IMR-90 (cell line): ENCODE measurements around the gene PLXND1. TPM values are rescaled to one million over a fixed set of nuclear protein-coding genes. Genes with fewer than 3 reads are reported as not detected.

Experiments used
- ATAC-seq: fragments of 200-7000 bp; cut with Tn5 transposase; 2 replicates; pipeline ENCODE4 v1.9.1; 2020; ENCODE audit warnings: low read depth, mild to moderate bottlenecking, moderate library complexity
- BruUV-seq: library from RNA; stranded (reverse); fragments of 400-500 nt; replicated peaks from 2 replicates; lab custom pipeline; 2021; lab: Mats Ljungman, UMichigan
- CTCF ChIA-PET: fragments of 300-600 bp; formaldehyde crosslinking; extraction: SDS; loops from one replicate; lab custom pipeline; 2021; ENCODE audit warnings: antibody characterized with exemption; lab: Yijun Ruan, JAX
- POLR2A ChIA-PET: fragments of 300-600 bp; sonication (Branson Sonifier 250); formaldehyde crosslinking; loops from one replicate; lab custom pipeline; 2022; ENCODE audit warnings: antibody characterized with exemption; ENCODE audit not compliant: unreplicated experiment; lab: Charles Lee
- DNase-seq: peaks from one replicate; pipeline ENCODE4 v3.0.0; 2013
- H2AFZ ChIP-seq: replicated peaks from 2 replicates; pipeline ENCODE3; 2013; ENCODE audit warnings: low read length, mild to moderate bottlenecking; ENCODE audit not compliant: poor library complexity
- H2AK5ac ChIP-seq: 2 replicates; pipeline ENCODE4 v1.6.1; 2013; ENCODE audit warnings: low read depth, low read length, inconsistent platforms
- H2AK9ac ChIP-seq: replicated peaks from 2 replicates; pipeline ENCODE3; 2013; ENCODE audit warnings: mild to moderate bottlenecking, low read depth, low read length, moderate library complexity; ENCODE audit not compliant: poor library complexity
- H2BK120ac ChIP-seq: 2 replicates; pipeline ENCODE4 v1.6.1; 2013; ENCODE audit warnings: low read depth, low read length, inconsistent platforms
- H2BK15ac ChIP-seq: 3 replicates; pipeline ENCODE4 v1.6.1; 2013; ENCODE audit warnings: low read depth, low read length, inconsistent platforms
- H2BK20ac ChIP-seq: 2 replicates; pipeline ENCODE4 v1.6.1; 2013; ENCODE audit warnings: low read depth, mild to moderate bottlenecking, inconsistent platforms, low read length, moderate library complexity
- H2BK5ac ChIP-seq: 2 replicates; pipeline ENCODE4 v1.6.1; 2013; ENCODE audit warnings: mild to moderate bottlenecking, low read depth, low read length, inconsistent platforms; ENCODE audit not compliant: poor library complexity, severe bottlenecking
- H3K14ac ChIP-seq: replicated peaks from 2 replicates; pipeline ENCODE4 v1.6.1; 2013; ENCODE audit warnings: low read depth, low read length, inconsistent platforms
- H3K18ac ChIP-seq: 2 replicates; pipeline ENCODE4 v1.6.1; 2013; ENCODE audit warnings: low read depth, low read length, control low read depth
- H3K23ac ChIP-seq: 2 replicates; pipeline ENCODE4 v1.6.1; 2013; ENCODE audit warnings: low read depth, low read length, inconsistent platforms
- H3K27ac ChIP-seq: 2 replicates; pipeline ENCODE4 v1.5.1; 2013; ENCODE audit warnings: mild to moderate bottlenecking, control low read depth, low read length; ENCODE audit not compliant: insufficient read depth
- H3K27me3 ChIP-seq: 2 replicates; pipeline ENCODE4 v1.6.1; 2013; ENCODE audit warnings: low read length; ENCODE audit not compliant: control insufficient read depth, insufficient read depth
- H3K36me3 ChIP-seq: 2 replicates; pipeline ENCODE4 v1.6.1; 2013; ENCODE audit warnings: low read length, mixed read lengths; ENCODE audit not compliant: control insufficient read depth, insufficient read depth
- H3K4ac ChIP-seq: 2 replicates; pipeline ENCODE4 v1.6.1; 2013; ENCODE audit warnings: low read depth, low read length, inconsistent platforms
- H3K4me1 ChIP-seq: 2 replicates; pipeline ENCODE4 v1.6.1; 2013; ENCODE audit warnings: low read length, mixed read lengths; ENCODE audit not compliant: control insufficient read depth, insufficient read depth
- H3K4me2 ChIP-seq: 2 replicates; pipeline ENCODE4 v1.6.1; 2013; ENCODE audit warnings: low read depth, mild to moderate bottlenecking, control low read depth, low read length, moderate library complexity
- H3K4me3 ChIP-seq: 2 replicates; pipeline ENCODE4 v1.5.1; 2013; ENCODE audit warnings: low read depth, mild to moderate bottlenecking, control low read depth, low read length, moderate library complexity; ENCODE audit not compliant: insufficient read depth
- H3K56ac ChIP-seq: 2 replicates; pipeline ENCODE4 v1.6.1; 2013; ENCODE audit warnings: low read length, inconsistent platforms; ENCODE audit not compliant: insufficient read depth; ENCODE audit errors: extremely low read depth
- H3K79me1 ChIP-seq, 2 experiments: 2 replicates each; pipeline ENCODE4 v1.6.1; 2013; ENCODE audit warnings: low read length in 2 of 2, inconsistent platforms in 1 of 2, low read depth in 1 of 2
- H3K9ac ChIP-seq: 2 replicates; pipeline ENCODE4 v1.6.1; 2013; ENCODE audit warnings: low read depth, low read length, control low read depth
- H3K9me1 ChIP-seq: 2 replicates; pipeline ENCODE4 v1.6.1; 2013; ENCODE audit warnings: low read length, inconsistent platforms; ENCODE audit not compliant: insufficient read depth
- H3K9me3 ChIP-seq: 2 replicates; pipeline ENCODE4 v1.6.1; 2013; ENCODE audit warnings: low read length; ENCODE audit not compliant: control insufficient read depth, insufficient read depth
- H4K20me1 ChIP-seq: 2 replicates; pipeline ENCODE4 v1.6.1; 2013; ENCODE audit warnings: low read length, inconsistent platforms; ENCODE audit not compliant: insufficient read depth
- H4K5ac ChIP-seq: 2 replicates; pipeline ENCODE4 v1.6.1; 2013; ENCODE audit warnings: mild to moderate bottlenecking, low read depth, low read length, control low read depth
- H4K8ac ChIP-seq, 2 experiments: 2 replicates each; pipeline ENCODE4 v1.6.1; 2013; ENCODE audit warnings: low read depth in 2 of 2, low read length in 2 of 2, control low read depth in 1 of 2, inconsistent platforms in 1 of 2
- H4K91ac ChIP-seq: 2 replicates; pipeline ENCODE4 v1.6.1; 2013; ENCODE audit warnings: low read depth, low read length, inconsistent platforms; ENCODE audit not compliant: insufficient read depth
- BHLHE40 ChIP-seq: fragments of 150-350 bp; IDR thresholded peaks from 2 replicates; pipeline ENCODE4 v1.6.1; 2016; ENCODE audit warnings: mild to moderate bottlenecking, low read depth, low read length
- CEBPB ChIP-seq: IDR thresholded peaks from 2 replicates; pipeline ENCODE4 v1.6.1; 2012; ENCODE audit warnings: low read depth, low read length, improper control_type of control experiment
- CTCF ChIP-seq: conservative IDR thresholded peaks from 2 replicates; pipeline ENCODE4 v1.5.1; 2012; ENCODE audit warnings: mild to moderate bottlenecking, low read depth, low read length, improper control_type of control experiment
- FOS ChIP-seq: fragments of 150-350 bp; IDR thresholded peaks from 2 replicates; pipeline ENCODE4 v1.6.1; 2016; ENCODE audit warnings: low read depth, low read length
- MAFK ChIP-seq: IDR thresholded peaks from 2 replicates; pipeline ENCODE4 v1.6.1; 2012; ENCODE audit warnings: low read depth, low read length, improper control_type of control experiment
- MXI1 ChIP-seq: IDR thresholded peaks from 2 replicates; pipeline ENCODE4 v1.6.1; 2012; ENCODE audit warnings: low read depth, mild to moderate bottlenecking, low read length, moderate library complexity, borderline replicate concordance
- NFE2L2 ChIP-seq: fragments of 150-350 bp; IDR thresholded peaks from 2 replicates; pipeline ENCODE4 v1.6.1; 2016; ENCODE audit warnings: low read depth, mild to moderate bottlenecking, low read length
- RAD21 ChIP-seq: IDR thresholded peaks from 2 replicates; pipeline ENCODE4 v1.6.1; 2012; ENCODE audit warnings: low read length, improper control_type of control experiment
- RCOR1 ChIP-seq: IDR thresholded peaks from 2 replicates; pipeline ENCODE4 v1.6.1; 2012; ENCODE audit warnings: mild to moderate bottlenecking, low read length, improper control_type of control experiment; ENCODE audit not compliant: insufficient replicate concordance
- USF2 ChIP-seq: fragments of 150-350 bp; IDR thresholded peaks from 2 replicates; pipeline ENCODE4 v1.6.1; 2017; ENCODE audit warnings: mild to moderate bottlenecking, antibody characterized with exemption, low read length, low read depth
- WGBS, 2 experiments: methylation state at CpG; one replicate each; pipeline versions ENCODE4 v1.1.5 to v1.1.7; 2013; ENCODE audit warnings: missing lambda C conversion rate in 2 of 2; ENCODE audit not compliant: insufficient read length in 1 of 2; ENCODE audit errors: extremely low coverage in 2 of 2; 5-methylcytosine and 5-hydroxymethylcytosine counted together
- dilution Hi-C: fragments of 300-500 bp; cut with HindIII; formaldehyde crosslinking; loops from one replicate; pipeline ENCODE4 v1.14.3; 2018; ENCODE audit warnings: low sequenced_read_pairs; ENCODE audit not compliant: unreplicated experiment
- in situ Hi-C: fragments of 300-500 bp; cut with MboI; formaldehyde crosslinking; loops from 3 replicates; pipeline ENCODE4 v1.14.3; 2019; ENCODE audit warnings: low sequenced_read_pairs, inconsistent platforms, mixed read lengths
- intact Hi-C: fragments of 100-400 bp; cut with micrococcal nuclease; formaldehyde crosslinking; loops from 2 replicates; pipeline ENCODE4 v1.10.0; 2022
- polyA plus RNA-seq, 3 experiments: library from polyadenylated mRNA; depleted of rRNA; stranded (reverse); fragments of >200 nt; gene quantifications; 2 replicates each; pipeline ENCODE4 v1.2.3, GENCODE V29; 2012; ENCODE audit warnings: low replicate concordance in 1 of 3
- total RNA-seq: library from RNA; depleted of rRNA; stranded (reverse); fragments of >200 nt; gene quantifications from 2 replicates; pipeline ENCODE4 v1.2.3, GENCODE V29; 2012

The PLXND1 gene
- total and polyA plus RNA-seq, 2 of the 4 experiments (the other 2 are of a cell fraction): 19.2 to 67.1 TPM

- TF ChIP-seq RCOR1: no peak
- 0 out of 2 replicates have a peak, but pooled peaks have one; percentile 3 for TF ChIP-seq RAD21
- peak; percentile 84; the same call in 1 of the 2 replicates for TF ChIP-seq FOS
- peak; percentile 66 for TF ChIP-seq CEBPB
- no peak for TF ChIP-seq MXI1
- no peak for TF ChIP-seq NFE2L2
- no peak for TF ChIP-seq MAFK
- no peak for TF ChIP-seq BHLHE40
- TF ChIP-seq CTCF: no peak
- TF ChIP-seq USF2: no peak
- peaks cover 5% of the 10 kb centered on the region; the same call in 1 of the 2 replicates for H4K20me1 ChIP-seq
- no peak overlapping the region for H3K18ac ChIP-seq
- H3K9ac ChIP-seq: no peak overlapping the region
- H3K27me3 ChIP-seq: no peaks in the 10 kb centered on the region
- H4K8ac ChIP-seq: peak overlapping the region in 1 of 2 experiments; percentile 46; a peak in 1 of 4 replicates
- peaks cover 0 to 15% of the 10 kb centered on the region in 2 experiments; a peak in 2 of 4 replicates for H3K79me1 ChIP-seq
- peak overlapping the region; percentile 44 for H2BK5ac ChIP-seq
- H3K14ac ChIP-seq: peak overlapping the region; percentile 15; the same call in 1 of the 2 replicates
- dilution Hi-C loops (no loop called here), in situ Hi-C loops (loop anchor here (5.0 to 10.0 kb wide), 2 partner anchors 171 to 283 kb away; no protein-coding TSS in a partner anchor), intact Hi-C loops (loop anchor here (5.0 kb wide), 1 partner anchor 76 kb away; no protein-coding TSS in a partner anchor)
- H3K4ac ChIP-seq: peak overlapping the region; percentile 61
- H3K9me3 ChIP-seq: no peaks in the 10 kb centered on the region
- POLR2A ChIA-PET: interaction anchor here (0.6 kb wide), 1 partner anchor 252 kb away, joined by 3 read pairs; no protein-coding TSS in a partner anchor
- H3K9me1 ChIP-seq: peaks cover 9% of the 10 kb centered on the region; the same call in 1 of the 2 replicates
- no peak overlapping the region for H3K4me3 ChIP-seq
- DNase-seq: peak; percentile 78
- H3K27ac ChIP-seq: no peak overlapping the region; the same call in 1 of the 2 replicates
- peak overlapping the region; percentile 34; the same call in 1 of the 2 replicates for H3K23ac ChIP-seq
- 50% methylated on average over 2 of the region's 8 CpGs; no CpG with 5 or more reads in 1 of the 2 experiments for WGBS, 2 experiments
- H2AFZ ChIP-seq: no peak overlapping the region
- peak; percentile 57 for ATAC-seq
- CTCF ChIA-PET: no interaction called here
- peak overlapping the region; percentile 73; the same call in 1 of the 3 replicates for H2BK15ac ChIP-seq
- no peak overlapping the region for H3K56ac ChIP-seq
- H4K5ac ChIP-seq: no peak overlapping the region
- peak overlapping the region; percentile 41; the same call in 1 of the 2 replicates for H4K91ac ChIP-seq
- H2BK20ac ChIP-seq: peak overlapping the region; percentile 50
- peak overlapping the region; percentile 66 for H2BK120ac ChIP-seq
- BruUV-seq: no TSS peak
- H3K4me2 ChIP-seq: no peak overlapping the region
- H2AK9ac ChIP-seq: no peak overlapping the region
- no peaks in the 10 kb centered on the region for H3K36me3 ChIP-seq
- H3K4me1 ChIP-seq: peaks cover 19% of the 10 kb centered on the region
- peak overlapping the region; percentile 71 for H2AK5ac ChIP-seq
These were observed 45.1 kb upstream of the PLXND1 start for GRCh38 chr3:129651435-129652202.
